GM12878 (cell line): ENCODE data around the gene KRTAP5-3. TPM values are rescaled to one million over a fixed set of nuclear protein-coding genes. Genes with fewer than 3 reads are reported as not detected.

Source experiments
- BCL3 ChIP-seq: IDR thresholded peaks from 2 replicates; pipeline ENCODE4 v1.6.1; 2011; ENCODE audit warnings: borderline replicate concordance, low read depth, mild to moderate bottlenecking, moderate library complexity, low read length; ENCODE audit not compliant: insufficient read depth, poor library complexity, severe bottlenecking
- CHD4 ChIP-seq: fragments of 200-600 bp; sonication (generic); IDR thresholded peaks from 2 replicates; pipeline ENCODE4 v1.6.1; 2016; ENCODE audit warnings: mild to moderate bottlenecking
- E4F1 ChIP-seq: fragments of 450-650 bp; IDR thresholded peaks from 2 replicates; pipeline ENCODE4 v1.6.1; 2018; ENCODE audit warnings: borderline replicate concordance, mild to moderate bottlenecking; ENCODE audit not compliant: partially characterized antibody
- ESRRA ChIP-seq: IDR thresholded peaks from 2 replicates; pipeline ENCODE4 v1.6.1; 2012; ENCODE audit warnings: mild to moderate bottlenecking, low read length, improper control_type of control experiment
- FOS ChIP-seq: IDR thresholded peaks from 3 replicates; pipeline ENCODE4 v1.6.1; 2011; ENCODE audit warnings: borderline replicate concordance; ENCODE audit not compliant: insufficient read length; ENCODE audit errors: extremely low read depth
- JUNB ChIP-seq: IDR thresholded peaks from 2 replicates; pipeline ENCODE4 v1.6.1; 2016; ENCODE audit warnings: antibody characterized with exemption, mild to moderate bottlenecking
- KDM1A ChIP-seq: fragments of 200-600 bp; sonication (generic); IDR thresholded peaks from 2 replicates; pipeline ENCODE4 v1.6.1; 2016; ENCODE audit warnings: borderline replicate concordance
- KLF5 ChIP-seq: fragments of 450-650 bp; IDR thresholded peaks from 2 replicates; pipeline ENCODE4 v1.6.1; 2014; ENCODE audit warnings: mild to moderate bottlenecking; ENCODE audit not compliant: partially characterized antibody
- MEF2A ChIP-seq: IDR thresholded peaks from 2 replicates; pipeline ENCODE4 v1.6.1; 2011; ENCODE audit warnings: low read depth, mild to moderate bottlenecking, low read length, moderate library complexity; ENCODE audit not compliant: insufficient read depth
- NFXL1 ChIP-seq: fragments of 450-650 bp; IDR thresholded peaks from 2 replicates; pipeline ENCODE4 v1.6.1; 2017; ENCODE audit warnings: antibody characterized with exemption, mild to moderate bottlenecking, borderline replicate concordance
- NR2F1 ChIP-seq: fragments of 450-650 bp; conservative IDR thresholded peaks from 2 replicates; pipeline ENCODE4 v1.6.1; 2017; ENCODE audit warnings: mild to moderate bottlenecking
- SMAD5 ChIP-seq: IDR thresholded peaks from 2 replicates; pipeline ENCODE4 v1.6.1; 2016; ENCODE audit warnings: antibody characterized with exemption, low read depth
- TCF3 ChIP-seq: IDR thresholded peaks from 2 replicates; pipeline ENCODE4 v1.6.1; 2012; ENCODE audit warnings: low read depth, mild to moderate bottlenecking, low read length, borderline replicate concordance; ENCODE audit not compliant: insufficient read depth
- polyA plus RNA-seq, 11 experiments: library from polyadenylated mRNA; depleted of rRNA in 4 of 11; unstranded in 6 of 11; stranded (reverse) in 5 of 11; fragments of >200 nt; fragmentation: Nextera tagmentation in 4 of 11; fragmentation: Illumina TruSeq in 1 of 11; extraction: Ambion mirVana in 4 of 11; extraction: Trizol in 1 of 11; gene quantifications; 1 replicate in 1 of 11; 2 replicates in 10 of 11; pipeline versions ENCODE4 v1.2.1 to v1.2.3, GENCODE V29; 2011 to 2016; ENCODE audit warnings: inconsistent platforms in 2 of 11, missing spikeins in 2 of 11, low read depth in 1 of 11
- total RNA-seq, 4 experiments: library from RNA; depleted of rRNA in 3 of 4; stranded (reverse); fragments of >200 nt in 3 of 4; fragmentation: Illumina TruSeq in 1 of 4; extraction: Trizol in 1 of 4; gene quantifications; 2 replicates each; pipeline versions ENCODE4 v1.2.1 to v1.2.3, GENCODE V29; 2013 to 2021
- TF ChIP-seq, protein P1 (sequence below): fragments of 150-350 bp; IDR thresholded peaks from 2 replicates; pipeline ENCODE4 v1.6.1; 2014; ENCODE audit warnings: mild to moderate bottlenecking, low read depth, low read length
- TF ChIP-seq, protein P2 (sequence below): fragments of 450-650 bp; formaldehyde crosslinking; IDR thresholded peaks from 2 replicates; pipeline ENCODE4 v1.5.0; 2022; ENCODE audit warnings: mild to moderate bottlenecking, missing genetic modification characterization
- TF ChIP-seq, protein P3 (sequence below): fragments of 450-650 bp; IDR thresholded peaks from 2 replicates; pipeline ENCODE4 v1.6.1; 2018; ENCODE audit warnings: mild to moderate bottlenecking, low read depth, moderate library complexity; ENCODE audit not compliant: partially characterized antibody

The KRTAP5-3 gene
- total and polyA plus RNA-seq, 10 of the 15 experiments (the other 5 are each of a cell fraction or from before 2014, with no cell fraction given): not detected

- TF ChIP-seq KDM1A: no peak
- TF ChIP-seq NFXL1: no peak
- TF ChIP-seq, protein P1, sequence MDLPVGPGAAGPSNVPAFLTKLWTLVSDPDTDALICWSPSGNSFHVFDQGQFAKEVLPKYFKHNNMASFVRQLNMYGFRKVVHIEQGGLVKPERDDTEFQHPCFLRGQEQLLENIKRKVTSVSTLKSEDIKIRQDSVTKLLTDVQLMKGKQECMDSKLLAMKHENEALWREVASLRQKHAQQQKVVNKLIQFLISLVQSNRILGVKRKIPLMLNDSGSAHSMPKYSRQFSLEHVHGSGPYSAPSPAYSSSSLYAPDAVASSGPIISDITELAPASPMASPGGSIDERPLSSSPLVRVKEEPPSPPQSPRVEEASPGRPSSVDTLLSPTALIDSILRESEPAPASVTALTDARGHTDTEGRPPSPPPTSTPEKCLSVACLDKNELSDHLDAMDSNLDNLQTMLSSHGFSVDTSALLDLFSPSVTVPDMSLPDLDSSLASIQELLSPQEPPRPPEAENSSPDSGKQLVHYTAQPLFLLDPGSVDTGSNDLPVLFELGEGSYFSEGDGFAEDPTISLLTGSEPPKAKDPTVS: no peak
- TF ChIP-seq CHD4: no peak
- TF ChIP-seq, protein P2, sequence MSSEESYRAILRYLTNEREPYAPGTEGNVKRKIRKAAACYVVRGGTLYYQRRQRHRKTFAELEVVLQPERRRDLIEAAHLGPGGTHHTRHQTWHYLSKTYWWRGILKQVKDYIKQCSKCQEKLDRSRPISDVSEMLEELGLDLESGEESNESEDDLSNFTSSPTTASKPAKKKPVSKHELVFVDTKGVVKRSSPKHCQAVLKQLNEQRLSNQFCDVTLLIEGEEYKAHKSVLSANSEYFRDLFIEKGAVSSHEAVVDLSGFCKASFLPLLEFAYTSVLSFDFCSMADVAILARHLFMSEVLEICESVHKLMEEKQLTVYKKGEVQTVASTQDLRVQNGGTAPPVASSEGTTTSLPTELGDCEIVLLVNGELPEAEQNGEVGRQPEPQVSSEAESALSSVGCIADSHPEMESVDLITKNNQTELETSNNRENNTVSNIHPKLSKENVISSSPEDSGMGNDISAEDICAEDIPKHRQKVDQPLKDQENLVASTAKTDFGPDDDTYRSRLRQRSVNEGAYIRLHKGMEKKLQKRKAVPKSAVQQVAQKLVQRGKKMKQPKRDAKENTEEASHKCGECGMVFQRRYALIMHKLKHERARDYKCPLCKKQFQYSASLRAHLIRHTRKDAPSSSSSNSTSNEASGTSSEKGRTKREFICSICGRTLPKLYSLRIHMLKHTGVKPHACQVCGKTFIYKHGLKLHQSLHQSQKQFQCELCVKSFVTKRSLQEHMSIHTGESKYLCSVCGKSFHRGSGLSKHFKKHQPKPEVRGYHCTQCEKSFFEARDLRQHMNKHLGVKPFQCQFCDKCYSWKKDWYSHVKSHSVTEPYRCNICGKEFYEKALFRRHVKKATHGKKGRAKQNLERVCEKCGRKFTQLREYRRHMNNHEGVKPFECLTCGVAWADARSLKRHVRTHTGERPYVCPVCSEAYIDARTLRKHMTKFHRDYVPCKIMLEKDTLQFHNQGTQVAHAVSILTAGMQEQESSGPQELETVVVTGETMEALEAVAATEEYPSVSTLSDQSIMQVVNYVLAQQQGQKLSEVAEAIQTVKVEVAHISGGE (CRISPR knock-in tag): no peak
- TF ChIP-seq TCF3: no peak
- TF ChIP-seq BCL3: no peak
- TF ChIP-seq E4F1: no peak
- TF ChIP-seq MEF2A: no peak
- TF ChIP-seq FOS: no peak
- TF ChIP-seq ESRRA: peak; percentile 82; the same call in 1 of the 2 replicates
- no peak for TF ChIP-seq KLF5
- TF ChIP-seq NR2F1: no peak
- TF ChIP-seq, protein P3, sequence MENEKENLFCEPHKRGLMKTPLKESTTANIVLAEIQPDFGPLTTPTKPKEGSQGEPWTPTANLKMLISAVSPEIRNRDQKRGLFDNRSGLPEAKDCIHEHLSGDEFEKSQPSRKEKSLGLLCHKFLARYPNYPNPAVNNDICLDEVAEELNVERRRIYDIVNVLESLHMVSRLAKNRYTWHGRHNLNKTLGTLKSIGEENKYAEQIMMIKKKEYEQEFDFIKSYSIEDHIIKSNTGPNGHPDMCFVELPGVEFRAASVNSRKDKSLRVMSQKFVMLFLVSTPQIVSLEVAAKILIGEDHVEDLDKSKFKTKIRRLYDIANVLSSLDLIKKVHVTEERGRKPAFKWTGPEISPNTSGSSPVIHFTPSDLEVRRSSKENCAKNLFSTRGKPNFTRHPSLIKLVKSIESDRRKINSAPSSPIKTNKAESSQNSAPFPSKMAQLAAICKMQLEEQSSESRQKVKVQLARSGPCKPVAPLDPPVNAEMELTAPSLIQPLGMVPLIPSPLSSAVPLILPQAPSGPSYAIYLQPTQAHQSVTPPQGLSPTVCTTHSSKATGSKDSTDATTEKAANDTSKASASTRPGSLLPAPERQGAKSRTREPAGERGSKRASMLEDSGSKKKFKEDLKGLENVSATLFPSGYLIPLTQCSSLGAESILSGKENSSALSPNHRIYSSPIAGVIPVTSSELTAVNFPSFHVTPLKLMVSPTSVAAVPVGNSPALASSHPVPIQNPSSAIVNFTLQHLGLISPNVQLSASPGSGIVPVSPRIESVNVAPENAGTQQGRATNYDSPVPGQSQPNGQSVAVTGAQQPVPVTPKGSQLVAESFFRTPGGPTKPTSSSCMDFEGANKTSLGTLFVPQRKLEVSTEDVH: no peak
- no peak for TF ChIP-seq JUNB
- TF ChIP-seq SMAD5: no peak
Measured at GRCh38 chr11:1574238-1574932, 33.9 kb downstream of the KRTAP5-3 start (continued).
